Tibial nerve (tissue), 4 donors: ENCODE measurements around the gene IPO9. TPM values are rescaled to one million over a fixed set of nuclear protein-coding genes. Genes with fewer than 3 reads are reported as not detected.

ENCODE experiments used
- DNase-seq, 2 donors: peaks; one replicate each; pipeline ENCODE4 v3.0.0-alpha.2; 2019; ENCODE audit warnings: low spot score in 2 of 2
- H3K27ac ChIP-seq, 4 donors: fragments of 200-600 bp; sonication (generic) in 3 of 4; one replicate each; pipeline ENCODE4 v1.5.1; 2017 to 2019; ENCODE audit warnings: mild to moderate bottlenecking in 1 of 4
- H3K27me3 ChIP-seq, 2 donors: fragments of 200-600 bp; sonication (generic) in 1 of 2; one replicate each; pipeline versions ENCODE4 v1.5.1 to v1.6.0; 2017 to 2019
- H3K36me3 ChIP-seq, 3 donors: fragments of 200-600 bp; sonication (generic); one replicate each; pipeline ENCODE4 v1.5.1; 2018 to 2019
- H3K4me1 ChIP-seq, 4 donors: fragments of 200-600 bp; sonication (generic) in 3 of 4; one replicate each; pipeline ENCODE4 v1.5.1; 2017 to 2019
- H3K4me3 ChIP-seq, 4 donors: fragments of 200-600 bp; sonication (generic) in 3 of 4; one replicate each; pipeline ENCODE4 v1.5.1; 2017 to 2019; ENCODE audit warnings: mild to moderate bottlenecking in 1 of 4, moderate library complexity in 1 of 4
- H3K9me3 ChIP-seq, 4 donors: fragments of 200-600 bp; sonication (generic) in 3 of 4; one replicate each; pipeline ENCODE4 v1.5.1; 2017 to 2019
- EP300 ChIP-seq, 2 donors: sonication (generic); formaldehyde crosslinking; IDR thresholded peaks; one replicate each; pipeline ENCODE4 v1.6.1; 2017; ENCODE audit warnings: antibody characterized with exemption in 2 of 2, mild to moderate bottlenecking in 1 of 2
- POLR2A ChIP-seq, 2 donors: fragments of 450-650 bp; IDR thresholded peaks; one replicate each; pipeline ENCODE4 v1.6.1; 2017; ENCODE audit warnings: antibody characterized with exemption in 2 of 2, mild to moderate bottlenecking in 2 of 2, moderate library complexity in 2 of 2
- WGBS, 2 donors: methylation state at CpG; one replicate each; pipeline ENCODE4 v1.1.5; 2018; 5-methylcytosine and 5-hydroxymethylcytosine counted together
- total RNA-seq, 4 donors: library from RNA; depleted of rRNA; stranded (reverse); fragments of >200 nt; gene quantifications; one replicate each; pipeline ENCODE4 v1.1.0, GENCODE V29; 2016
- TF ChIP-seq, protein P1 (sequence below), 5 experiments: fragments of 200-600 bp in 3 of 5; fragments of 450-650 bp in 2 of 5; sonication (generic) in 3 of 5; IDR thresholded peaks; one replicate each; pipeline ENCODE4 v1.5.1; 2016 to 2019; ENCODE audit warnings: antibody characterized with exemption in 5 of 5, mild to moderate bottlenecking in 3 of 5, moderate library complexity in 2 of 5

Gene IPO9
- total RNA-seq, 4 donors from 2014 or later: 13.3 to 22.1 (median 15.3) TPM

DNA sequence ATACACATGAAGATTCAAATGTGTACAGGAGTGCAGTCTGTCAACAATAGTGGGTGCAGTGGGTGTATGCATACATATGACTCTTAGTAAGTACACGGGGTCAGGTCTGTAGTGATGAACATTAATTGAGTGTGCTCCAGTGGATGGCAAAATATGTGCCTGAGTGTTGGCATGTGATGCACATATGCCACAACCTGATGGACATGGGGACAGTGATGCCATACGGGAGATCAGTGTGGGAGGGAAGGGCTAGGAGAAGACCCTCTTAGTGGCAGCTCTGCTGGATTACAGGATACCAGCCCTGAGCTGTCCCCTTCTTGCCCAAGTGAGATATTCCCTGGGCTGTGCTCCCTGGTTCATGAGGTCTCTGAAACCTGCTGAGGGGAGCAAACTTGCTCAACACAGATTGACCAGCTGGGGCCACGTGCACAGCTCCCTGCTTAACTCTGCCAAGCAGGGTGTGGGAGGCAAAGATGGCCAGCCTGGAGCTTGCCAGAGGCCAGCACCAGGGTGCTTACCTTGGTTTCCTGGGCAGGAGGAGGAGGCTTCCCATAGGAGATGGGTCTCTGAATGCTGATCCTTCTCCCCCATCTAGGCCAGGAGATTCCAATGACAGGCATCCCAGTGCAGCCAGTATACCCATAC is 62.0 kb downstream of the IPO9 start:
- Histone ChIP-seq H3K36me3 (peaks cover 0 to 26% (median 0%) of the 10 kb centered on the region in 3 donors), H3K27me3 (no peaks in the 10 kb centered on the region), H3K4me3 (no peak overlapping the region), H3K27ac (peak overlapping the region in 2 of 4 donors; percentile 36 to 92), H3K4me1 (peaks cover 0 to 77% (median 9%) of the 10 kb centered on the region in 4 donors), H3K9me3 (no peaks in the 10 kb centered on the region)
- DNase-seq: no peak
- TF ChIP-seq EP300 (IDR thresholded peaks at IDR 0.05): no peak
- TF ChIP-seq POLR2A (IDR thresholded peaks at IDR 0.05): no peak
- TF ChIP-seq, protein P1, sequence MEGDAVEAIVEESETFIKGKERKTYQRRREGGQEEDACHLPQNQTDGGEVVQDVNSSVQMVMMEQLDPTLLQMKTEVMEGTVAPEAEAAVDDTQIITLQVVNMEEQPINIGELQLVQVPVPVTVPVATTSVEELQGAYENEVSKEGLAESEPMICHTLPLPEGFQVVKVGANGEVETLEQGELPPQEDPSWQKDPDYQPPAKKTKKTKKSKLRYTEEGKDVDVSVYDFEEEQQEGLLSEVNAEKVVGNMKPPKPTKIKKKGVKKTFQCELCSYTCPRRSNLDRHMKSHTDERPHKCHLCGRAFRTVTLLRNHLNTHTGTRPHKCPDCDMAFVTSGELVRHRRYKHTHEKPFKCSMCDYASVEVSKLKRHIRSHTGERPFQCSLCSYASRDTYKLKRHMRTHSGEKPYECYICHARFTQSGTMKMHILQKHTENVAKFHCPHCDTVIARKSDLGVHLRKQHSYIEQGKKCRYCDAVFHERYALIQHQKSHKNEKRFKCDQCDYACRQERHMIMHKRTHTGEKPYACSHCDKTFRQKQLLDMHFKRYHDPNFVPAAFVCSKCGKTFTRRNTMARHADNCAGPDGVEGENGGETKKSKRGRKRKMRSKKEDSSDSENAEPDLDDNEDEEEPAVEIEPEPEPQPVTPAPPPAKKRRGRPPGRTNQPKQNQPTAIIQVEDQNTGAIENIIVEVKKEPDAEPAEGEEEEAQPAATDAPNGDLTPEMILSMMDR (IDR thresholded peaks at IDR 0.05): no peak
- WGBS, 2 donors: 64 to 72% methylated on average over 2 to 3 of the region's 3 CpGs

DNA sequence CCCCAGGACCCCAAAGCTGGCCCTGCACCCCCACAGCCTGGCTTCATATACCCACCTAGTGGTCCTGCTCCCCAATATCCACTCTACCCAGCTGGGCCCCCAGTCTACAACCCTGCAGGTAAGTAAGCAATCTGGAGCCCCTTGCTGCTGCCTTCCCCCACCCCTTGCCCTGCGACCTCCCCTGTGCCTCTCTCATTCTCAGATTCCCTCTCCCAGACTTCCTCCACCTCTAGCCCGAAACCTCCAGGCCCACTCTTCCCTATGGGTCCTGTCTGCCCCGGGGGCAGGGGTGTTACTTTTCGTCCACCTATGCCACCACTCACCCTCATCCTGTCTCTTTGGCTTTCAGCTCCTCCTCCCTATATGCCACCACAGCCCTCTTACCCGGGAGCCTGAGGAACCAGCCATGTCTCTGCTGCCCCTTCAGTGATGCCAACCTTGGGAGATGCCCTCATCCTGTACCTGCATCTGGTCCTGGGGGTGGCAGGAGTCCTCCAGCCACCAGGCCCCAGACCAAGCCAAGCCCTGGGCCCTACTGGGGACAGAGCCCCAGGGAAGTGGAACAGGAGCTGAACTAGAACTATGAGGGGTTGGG is 62.6 kb downstream of the IPO9 start:
- Histone ChIP-seq H3K4me1 (peaks cover 0 to 77% (median 9%) of the 10 kb centered on the region in 4 donors), H3K9me3 (no peaks in the 10 kb centered on the region), H3K27me3 (no peaks in the 10 kb centered on the region), H3K4me3 (no peak overlapping the region), H3K27ac (peak overlapping the region in 2 of 4 donors; percentile 30 to 92), H3K36me3 (peaks cover 0 to 27% (median 0%) of the 10 kb centered on the region in 3 donors)
- TF ChIP-seq, protein P1 (IDR thresholded peaks at IDR 0.05): no peak
- TF ChIP-seq EP300 (IDR thresholded peaks at IDR 0.05) (no peak), POLR2A (IDR thresholded peaks at IDR 0.05) (no peak)
- 80 to 82% methylated on average over 5 of the region's 5 CpGs for WGBS, 2 donors
- no peak for DNase-seq

DNA sequence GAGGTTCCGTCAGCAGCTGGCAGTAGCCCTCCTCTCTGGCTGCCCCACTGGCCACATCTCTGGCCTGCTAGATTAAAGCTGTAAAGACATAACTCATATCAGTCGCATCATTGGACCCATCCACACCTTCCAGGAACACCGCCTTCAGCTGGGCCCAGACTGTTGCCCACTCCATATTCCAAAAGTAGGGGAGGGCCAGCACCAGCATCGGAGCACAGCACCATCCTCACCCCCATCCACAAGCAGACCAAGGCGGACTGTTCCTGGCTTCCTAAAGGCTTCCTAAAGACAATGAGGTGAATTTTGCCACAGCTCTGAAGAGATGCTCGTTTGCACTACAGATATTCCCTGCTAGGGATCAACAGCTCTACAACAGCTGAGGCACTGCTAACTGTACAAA is 63.3 kb downstream of the IPO9 start:
- Histone ChIP-seq H3K27ac (no peak overlapping the region), H3K9me3 (no peaks in the 10 kb centered on the region), H3K4me3 (no peak overlapping the region), H3K36me3 (peaks cover 0 to 33% (median 0%) of the 10 kb centered on the region in 3 donors), H3K27me3 (no peaks in the 10 kb centered on the region), H3K4me1 (peaks cover 0 to 77% (median 9%) of the 10 kb centered on the region in 4 donors)
- DNase-seq: no peak
- 86 to 87% methylated on average over 6 of the region's 6 CpGs for WGBS, 2 donors
- TF ChIP-seq, protein P1 (IDR thresholded peaks at IDR 0.05): no peak
- TF ChIP-seq EP300 (IDR thresholded peaks at IDR 0.05): no peak
- TF ChIP-seq POLR2A (IDR thresholded peaks at IDR 0.05): no peak

DNA sequence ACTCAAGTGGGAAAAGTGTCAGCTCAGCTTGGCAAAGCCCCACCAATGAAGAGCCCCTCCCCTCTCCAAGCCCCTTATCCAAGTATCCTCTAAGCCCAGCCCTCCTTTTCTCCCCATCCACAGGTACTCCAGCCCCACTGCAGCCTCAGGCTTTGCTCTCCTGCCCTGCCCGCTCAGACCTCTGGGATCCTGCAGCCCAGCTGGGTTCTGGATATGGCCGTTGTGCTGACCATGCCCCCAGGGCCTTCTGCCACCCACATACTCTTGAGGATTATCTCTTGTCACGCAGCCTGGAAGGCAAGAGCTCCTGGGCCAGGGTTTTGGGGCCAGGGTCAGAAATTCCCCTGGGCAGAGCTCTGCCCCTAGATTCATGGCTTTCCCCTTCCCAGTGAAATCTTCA is 64.5 kb downstream of the IPO9 start:
- Histone ChIP-seq H3K27me3 (no peaks in the 10 kb centered on the region), H3K36me3 (peaks cover 0 to 45% (median 0%) of the 10 kb centered on the region in 3 donors), H3K9me3 (no peaks in the 10 kb centered on the region), H3K4me3 (no peak overlapping the region), H3K4me1 (peaks cover 0 to 65% (median 5%) of the 10 kb centered on the region in 4 donors), H3K27ac (peak overlapping the region in 1 of 4 donors; percentile 82)
- no peak for DNase-seq
- 41 to 49% methylated on average over 3 of the region's 3 CpGs for WGBS, 2 donors
- TF ChIP-seq EP300 (IDR thresholded peaks at IDR 0.05) (no peak), POLR2A (IDR thresholded peaks at IDR 0.05) (no peak)
- TF ChIP-seq, protein P1 (IDR thresholded peaks at IDR 0.05): no peak
